ENCODE data around the gene CCDC50.

Gene CCDC50

GRCh38 chr3:191321019-191321767 is 8.0 kb upstream of the CCDC50 start:
- DNase-seq = no peak

- no peak for DNase-seq
Measured at GRCh38 chr3:191324936-191325335, 4.3 kb upstream of the CCDC50 start.

- DNase-seq = no peak
Measured at GRCh38 chr3:191327526-191327925, 1.7 kb upstream of the CCDC50 start.

GRCh38 chr3:191328383-191328961 is 722 bp upstream of the CCDC50 start:
- DNase-seq = no peak

- DNase-seq = peak; percentile 73
Measured at GRCh38 chr3:191329654-191330529, 698 bp downstream of the CCDC50 start, which contains the start of gene UTS2B. Gene UTS2B, minus strand, starts transcription at chr3:191330526. Its CDS starts 48,337 bp downstream, at chr3:191282189.

GRCh38 chr3:191330530-191331048 is 1.4 kb downstream of the CCDC50 start:
- peak; percentile 56 for DNase-seq

- no peak for DNase-seq
Measured at GRCh38 chr3:191331388-191331787, 2.2 kb downstream of the CCDC50 start.

- no peak for DNase-seq
Measured at GRCh38 chr3:191333298-191333880, 4.2 kb downstream of the CCDC50 start.

- DNase-seq = no peak
Measured at GRCh38 chr3:191334346-191334893, 5.2 kb downstream of the CCDC50 start.

GRCh38 chr3:191336833-191337232 is 7.6 kb downstream of the CCDC50 start:
- no peak for DNase-seq

- DNase-seq = no peak
Measured at GRCh38 chr3:191338177-191338488, 8.9 kb downstream of the CCDC50 start.

- DNase-seq = no peak
Measured at GRCh38 chr3:191339316-191339917, 10.2 kb downstream of the CCDC50 start.

GRCh38 chr3:191340351-191340750 is 11.2 kb downstream of the CCDC50 start:
- DNase-seq = no peak

GRCh38 chr3:191340966-191341365 is 11.8 kb downstream of the CCDC50 start:
- DNase-seq = no peak

GRCh38 chr3:191342006-191342405 is 12.8 kb downstream of the CCDC50 start:
- DNase-seq = no peak

- peak; percentile 46 for DNase-seq
Measured at GRCh38 chr3:191342411-191342810, 13.2 kb downstream of the CCDC50 start.

- DNase-seq = no peak
Measured at GRCh38 chr3:191343115-191343514, 13.9 kb downstream of the CCDC50 start.

- DNase-seq = no peak
Measured at GRCh38 chr3:191343913-191344312, 14.7 kb downstream of the CCDC50 start.

GRCh38 chr3:191345334-191345733 is 16.1 kb downstream of the CCDC50 start:
- DNase-seq = no peak

- DNase-seq = no peak
Measured at GRCh38 chr3:191347228-191347627, 18.0 kb downstream of the CCDC50 start.

- peak; percentile 44 for DNase-seq
Measured at GRCh38 chr3:191348098-191348497, 18.9 kb downstream of the CCDC50 start.

GRCh38 chr3:191350396-191351090 is 21.3 kb downstream of the CCDC50 start:
- no peak for DNase-seq

Data from NCI-H82 (cell line).